HG03439 (cell line): ENCODE data around the gene PANK4.
"Not testable (repeated sequence)": the region's sequence is repeated elsewhere in the genome, so short reads cannot be mapped to it uniquely, and the experiment has no call there.

Experiments used
- ATAC-seq: cut with Tn5 transposase; IDR thresholded peaks from one replicate; pipeline ENCODE4 v1.9.1; 2021; ENCODE audit warnings: mild to moderate bottlenecking, moderate library complexity; ENCODE audit not compliant: unreplicated experiment

Gene PANK4

DNA sequence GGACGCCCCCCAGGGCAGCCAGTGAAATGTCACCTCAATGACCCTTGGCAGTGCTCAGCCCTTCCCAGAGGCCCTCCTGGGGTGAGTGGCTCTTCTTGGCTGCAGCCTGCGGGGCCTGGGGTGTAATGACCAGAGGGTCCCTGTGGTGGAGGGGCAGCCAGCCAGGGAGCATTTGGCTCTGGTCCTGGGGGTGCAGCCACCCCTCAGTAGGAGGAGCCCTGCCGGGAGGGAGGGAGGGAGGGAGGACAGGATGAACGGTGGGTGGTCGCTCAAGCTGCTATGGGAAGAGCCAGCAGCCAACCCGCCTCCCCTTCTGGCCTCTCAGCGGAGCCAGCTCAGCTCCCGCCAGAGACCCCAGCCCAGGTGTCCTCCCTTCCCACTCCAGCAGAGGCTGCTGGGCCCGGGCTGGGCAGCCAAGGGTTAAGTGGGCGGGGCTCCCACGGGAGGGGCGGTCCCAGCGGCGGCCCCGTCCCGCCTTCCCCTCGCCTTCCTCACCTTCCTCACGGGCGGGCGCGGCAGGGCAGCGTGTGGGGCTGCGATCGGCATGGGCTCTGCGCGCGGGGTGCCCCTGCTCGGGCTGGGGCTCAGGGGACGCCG, 59.3 kb downstream of the PANK4 start:
- ATAC-seq, result no peak

- no peak for ATAC-seq
Observed at GRCh38 chr1:2466270-2466665, 60.1 kb downstream of the PANK4 start.

DNA sequence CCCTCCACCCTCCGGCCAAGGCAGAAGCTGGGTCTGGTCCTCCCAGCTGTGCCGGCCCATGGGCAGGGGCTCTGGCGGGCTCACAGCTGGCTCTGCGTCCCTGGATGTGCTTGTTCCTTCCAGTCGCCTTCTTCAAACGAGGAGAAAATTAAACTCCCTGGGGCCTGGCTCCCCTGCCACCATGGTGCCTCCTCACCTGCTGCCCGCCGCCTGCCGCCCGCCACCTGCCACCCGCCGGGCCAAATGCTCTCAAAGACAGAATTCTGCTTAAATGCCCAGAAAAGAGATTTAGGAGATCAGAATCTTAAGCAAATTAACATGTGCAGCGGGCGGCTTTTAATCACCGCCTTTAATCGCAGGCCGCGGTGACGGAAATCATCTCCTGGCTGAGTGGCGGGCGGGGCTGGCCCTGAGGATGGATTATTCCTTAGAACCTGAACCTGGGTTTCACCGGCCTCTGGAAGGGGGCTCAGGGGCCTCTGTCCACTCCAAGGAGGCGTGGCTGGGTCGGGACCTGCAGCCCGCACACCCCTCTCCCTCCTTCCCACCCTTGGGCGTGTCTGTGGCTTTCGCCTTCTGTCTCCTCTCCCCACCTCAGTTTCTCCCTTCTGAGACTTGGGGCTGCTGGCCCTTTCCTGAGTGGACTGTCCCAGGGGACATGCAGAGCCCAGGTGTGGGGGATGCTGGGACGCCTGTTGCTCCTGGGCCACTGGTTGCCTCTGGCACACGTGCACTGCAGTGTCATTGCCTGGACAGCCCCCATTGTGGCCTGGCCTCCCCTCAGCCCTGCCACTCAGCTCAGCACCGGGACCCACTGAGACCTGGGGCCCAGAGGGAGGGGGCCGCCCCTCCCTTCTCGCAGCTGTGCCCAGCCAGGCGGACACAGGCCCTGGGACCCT, 60.8 kb downstream of the PANK4 start:
- ATAC-seq, result no peak

GRCh38 chr1:2463396-2463795, 63.0 kb downstream of the PANK4 start:
- ATAC-seq, result no peak

DNA sequence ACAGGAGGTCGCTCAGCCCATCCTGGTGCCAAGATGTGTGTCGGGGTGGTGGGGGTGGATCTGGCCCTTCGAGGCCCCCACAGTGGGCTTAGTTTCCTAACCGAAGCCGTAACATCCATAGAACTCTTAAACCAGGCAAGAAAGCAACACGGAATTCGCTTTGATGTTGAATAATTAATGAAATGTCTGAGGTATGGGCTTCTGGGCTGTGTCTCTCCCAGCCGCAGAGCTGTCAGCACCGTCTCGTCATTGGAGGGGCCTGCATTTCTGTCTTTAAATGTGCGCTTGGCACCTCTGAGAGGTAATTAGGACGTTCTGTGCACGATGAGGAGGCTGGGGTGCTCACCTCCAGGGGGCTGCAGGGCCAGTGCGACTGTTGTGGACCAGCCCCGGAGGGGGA, 63.6 kb downstream of the PANK4 start:
- ATAC-seq, result no peak

DNA sequence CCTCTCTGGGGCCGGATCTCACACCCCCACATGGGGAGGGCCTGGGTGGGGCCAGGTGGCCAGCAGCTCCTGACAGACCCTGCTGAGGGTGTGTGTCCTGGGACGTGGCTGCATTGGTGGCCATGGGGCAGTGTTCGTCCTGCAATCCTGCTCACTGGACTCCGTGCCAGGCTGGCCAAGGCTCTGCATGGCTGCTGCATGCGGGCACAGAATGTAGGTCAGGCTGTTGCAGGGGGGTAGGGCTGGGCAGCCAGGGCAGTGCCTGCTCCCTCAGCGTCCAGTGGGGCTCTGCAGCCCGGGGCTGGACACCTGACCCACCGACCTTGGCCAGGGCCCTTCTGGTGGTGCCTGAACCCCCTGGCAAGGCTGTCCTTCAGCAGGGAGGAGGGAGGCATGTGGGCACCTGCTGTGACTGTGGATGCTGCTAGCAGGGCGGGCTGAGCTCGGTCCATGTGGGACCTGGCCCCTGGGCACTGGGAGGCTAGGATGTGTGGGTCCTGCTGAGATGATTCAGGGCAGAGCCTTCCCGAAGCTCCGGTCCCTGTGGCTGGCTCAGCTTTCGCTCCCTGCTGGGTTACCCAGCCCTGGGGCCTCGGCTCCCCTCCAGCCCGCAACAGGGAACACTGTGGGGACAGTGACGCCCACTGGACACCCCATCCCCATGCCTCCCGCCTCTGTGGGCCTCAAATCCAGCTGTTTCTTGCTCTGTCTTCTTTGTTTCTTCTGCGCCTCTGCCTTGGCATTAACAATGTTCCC, 65.2 kb downstream of the PANK4 start:
- ATAC-seq, result no peak

DNA sequence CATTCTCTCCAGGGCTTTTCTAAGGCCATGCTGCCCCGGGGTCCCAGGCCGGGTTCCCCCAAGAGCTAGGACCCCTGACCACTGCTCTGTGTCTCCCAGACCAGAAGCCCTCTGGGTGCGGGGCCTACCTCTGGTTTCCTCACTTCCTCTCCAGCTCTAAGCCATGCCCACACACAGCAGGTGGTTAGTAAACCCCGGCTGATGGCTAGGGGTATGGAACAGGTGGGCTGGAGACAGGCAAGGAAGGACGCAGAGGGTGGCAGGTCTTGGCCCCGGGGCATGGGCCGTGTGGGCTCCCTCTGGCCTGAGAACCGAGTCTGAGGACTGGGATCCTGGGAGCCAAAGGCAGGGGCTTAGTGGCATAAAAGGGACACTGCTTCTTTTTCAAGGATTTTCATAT, 66.2 kb downstream of the PANK4 start:
- no peak for ATAC-seq

DNA sequence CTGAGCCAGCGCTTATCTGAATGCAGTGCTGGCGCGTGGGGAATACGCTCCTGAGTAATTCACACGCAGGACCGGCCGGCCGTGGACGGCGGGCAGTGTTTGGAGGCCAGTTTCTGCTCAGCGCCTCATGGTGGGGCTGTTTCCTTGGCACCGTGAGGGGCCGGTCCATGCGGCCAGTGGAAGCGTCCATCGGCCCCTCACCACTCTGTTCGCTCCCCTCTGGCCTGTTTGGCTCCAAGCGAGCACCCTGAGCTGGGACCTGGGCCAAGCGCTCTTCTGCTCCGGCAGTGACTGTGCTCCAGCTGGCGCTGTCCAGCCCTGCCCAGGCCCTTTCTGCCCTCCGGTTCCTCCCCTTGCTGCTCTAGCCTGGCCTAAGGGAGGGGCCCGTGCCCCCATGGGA, 66.6 kb downstream of the PANK4 start:
- ATAC-seq, result no peak

GRCh38 chr1:2459102-2459753, 67.2 kb downstream of the PANK4 start:
- not testable (repeated sequence) for ATAC-seq

DNA sequence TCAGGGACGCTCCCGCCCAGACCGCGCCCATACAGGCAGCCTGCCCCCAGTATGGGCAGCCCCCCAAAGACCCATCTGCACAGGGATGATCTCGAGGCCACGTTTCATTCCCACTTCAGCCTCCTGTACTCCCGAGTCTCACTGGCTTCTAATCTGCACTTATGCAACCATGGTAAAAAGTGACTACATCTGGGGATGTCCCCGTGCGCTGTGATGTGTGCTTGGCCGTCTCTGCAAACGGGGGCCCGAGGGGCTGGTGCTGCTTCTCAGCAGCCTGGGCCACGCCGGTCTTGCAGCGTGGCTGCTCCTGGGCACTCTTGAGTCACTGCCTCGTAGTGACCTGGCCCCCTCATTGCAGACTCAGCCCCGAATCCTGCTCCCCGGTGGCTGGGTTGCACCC, 67.7 kb downstream of the PANK4 start:
- ATAC-seq, result no peak
